GM13976 (cell line): ENCODE results near the gene RGS16.

Source experiments
- DNase-seq: peaks from one replicate; pipeline ENCODE4 v3.0.0; 2012; ENCODE audit warnings: low spot score
- CTCF ChIP-seq: IDR thresholded peaks from 2 replicates; pipeline ENCODE4 v1.5.1; 2012; ENCODE audit warnings: borderline replicate concordance, mild to moderate bottlenecking; ENCODE audit not compliant: insufficient read depth; ENCODE audit errors: extremely low read depth, missing control alignments, control extremely low read depth
- in situ Hi-C: fragments of 300-500 bp; cut with MboI; formaldehyde crosslinking; loops from one replicate; pipeline ENCODE4 v1.12.0; 2022; ENCODE audit warnings: low sequenced_read_pairs, mixed read lengths, inconsistent platforms; ENCODE audit not compliant: unreplicated experiment

Gene RGS16

GRCh38 chr1:182564406-182565004 lies 39.7 kb downstream of the RGS16 start:
- in situ Hi-C loops, result no loop called here

DNA sequence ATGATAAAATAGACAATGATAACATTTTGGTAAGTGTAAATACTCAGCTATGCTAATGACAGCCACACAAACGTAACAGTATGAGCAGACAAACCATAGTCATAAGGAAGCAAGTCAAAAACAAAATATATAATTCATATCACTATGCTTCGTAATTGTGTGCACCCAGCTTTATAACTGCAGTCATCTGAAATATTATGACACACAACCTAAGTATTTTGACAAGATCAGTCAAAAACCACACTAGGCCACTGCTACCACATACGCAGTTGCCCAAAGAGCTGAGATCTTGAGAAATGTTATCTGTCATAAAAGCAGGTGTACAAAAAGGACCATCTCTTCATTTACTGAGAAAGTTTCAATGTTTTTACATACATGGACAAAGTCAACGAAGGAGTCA lies 41.1 kb downstream of the RGS16 start:
- in situ Hi-C loops, result no loop called here
- TF ChIP-seq CTCF, result no peak

More at GRCh38 chr1:182564406-182565004, 39.7 kb downstream of the RGS16 start:
- TF ChIP-seq CTCF, result no peak
- DNase-seq, result no peak

DNA sequence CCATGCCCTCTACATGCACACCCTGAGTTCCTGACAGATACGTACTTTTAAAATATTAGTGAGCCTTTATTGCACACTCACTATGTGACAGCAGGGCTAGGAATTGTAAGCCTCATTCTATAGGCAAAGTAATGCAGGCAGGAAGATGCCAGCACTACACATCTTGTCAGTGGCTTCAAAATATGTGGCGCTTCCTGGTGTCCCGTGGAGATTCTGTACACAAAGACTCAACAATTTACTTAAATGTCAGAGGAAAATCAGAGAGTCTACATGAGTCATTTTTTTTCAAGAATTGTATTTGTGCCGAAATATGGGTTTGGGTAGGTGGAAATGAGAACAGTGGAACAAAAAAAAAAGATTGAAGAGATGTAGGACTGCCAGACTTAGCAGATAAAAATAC lies 42.7 kb downstream of the RGS16 start:
- DNase-seq, result no peak
- in situ Hi-C loops, result no loop called here
- TF ChIP-seq CTCF, result no peak

More for the DNA sequence above, 41.1 kb downstream of the RGS16 start:
- DNase-seq, result no peak

- in situ Hi-C loops, result no loop called here
- DNase-seq, result no peak
- TF ChIP-seq CTCF, result no peak
These were observed 43.7 kb downstream of the RGS16 start for GRCh38 chr1:182560392-182560984.

DNA sequence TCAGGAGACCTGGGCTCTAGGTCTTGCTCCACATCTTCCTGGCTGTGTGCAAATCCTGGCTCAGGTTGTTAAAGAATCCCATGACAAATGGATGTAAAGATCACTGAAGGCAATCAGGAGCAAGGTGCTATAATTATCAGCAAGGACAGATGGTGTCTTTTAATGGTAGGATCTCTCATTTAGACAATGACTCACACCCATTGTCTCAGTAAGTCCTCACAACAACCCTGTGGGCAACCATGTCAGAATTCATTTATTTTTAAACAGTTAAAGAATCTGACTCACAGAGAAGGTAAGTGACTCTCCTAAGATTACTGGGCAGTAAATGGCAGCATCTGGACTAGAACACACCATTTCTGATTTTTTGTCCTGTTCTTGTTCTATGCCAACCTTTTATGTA lies 47.9 kb downstream of the RGS16 start:
- TF ChIP-seq CTCF, result no peak
- in situ Hi-C loops, result no loop called here

DNA sequence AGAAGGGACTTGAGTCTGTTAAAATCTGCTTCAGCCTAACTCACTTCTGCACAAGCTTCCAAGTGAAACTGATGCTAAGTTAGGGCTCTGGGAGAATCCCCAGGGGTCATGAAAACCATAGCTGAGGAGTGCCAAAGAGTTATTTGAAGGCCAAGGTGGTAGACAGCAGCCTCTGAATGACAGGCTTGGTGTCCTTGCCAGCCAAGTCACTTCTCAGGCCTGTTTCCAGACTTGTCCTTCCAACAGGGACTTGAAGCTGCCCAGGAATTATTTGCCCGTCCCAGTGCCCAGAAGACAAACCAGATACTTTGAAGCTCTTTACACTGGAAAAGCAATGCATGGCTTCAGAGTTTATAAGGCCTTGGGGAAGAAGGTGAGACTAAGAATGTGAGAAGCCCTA lies 48.7 kb downstream of the RGS16 start:
- no peak for TF ChIP-seq CTCF

More for the DNA sequence above, 47.9 kb downstream of the RGS16 start:
- DNase-seq, result no peak

More for the DNA sequence above, 48.7 kb downstream of the RGS16 start:
- in situ Hi-C loops, result no loop called here
- no peak for DNase-seq
